Endodermal cell (in vitro differentiated cells): Measurements from ENCODE around the gene NEURL4. TPM values are rescaled to one million over a fixed set of nuclear protein-coding genes. Genes with fewer than 3 reads are reported as not detected.
A peak's percentile ranks its signal among the peaks of the same experiment; 100 is the strongest.

Experiments used
- DNase-seq: peaks from one replicate; pipeline ENCODE4 v3.0.0-alpha.2; 2017
- H3K27ac ChIP-seq: 2 replicates; pipeline ENCODE4 v1.5.1; 2013; ENCODE audit warnings: mild to moderate bottlenecking, low read depth, low read length, moderate library complexity
- H3K27me3 ChIP-seq: 2 replicates; pipeline ENCODE4 v1.6.1; 2013; ENCODE audit warnings: mild to moderate bottlenecking, low read length, moderate library complexity; ENCODE audit not compliant: insufficient read depth, control insufficient read depth, poor library complexity, severe bottlenecking
- H3K36me3 ChIP-seq: 2 replicates; pipeline ENCODE4 v1.7.0; 2013; ENCODE audit warnings: mild to moderate bottlenecking, low read length, moderate library complexity; ENCODE audit not compliant: control insufficient read depth, insufficient read depth
- H3K4me1 ChIP-seq: one replicate; pipeline ENCODE4 v1.7.0; 2013; ENCODE audit warnings: low read length; ENCODE audit not compliant: control insufficient read depth, insufficient read depth
- H3K4me3 ChIP-seq: 2 replicates; pipeline ENCODE4 v1.5.1; 2013; ENCODE audit warnings: mild to moderate bottlenecking, low read length, moderate library complexity
- H3K9ac ChIP-seq: 2 replicates; pipeline ENCODE4 v1.6.1; 2013; ENCODE audit warnings: mild to moderate bottlenecking, low read length, moderate library complexity; ENCODE audit not compliant: poor library complexity, severe bottlenecking; ENCODE audit errors: extremely low read depth
- H3K9me3 ChIP-seq: 2 replicates; pipeline ENCODE4 v1.6.1; 2013; ENCODE audit warnings: mild to moderate bottlenecking, low read length, moderate library complexity; ENCODE audit not compliant: control insufficient read depth
- H3K27ac Mint-ChIP-seq: 2 replicates; pipeline ENCODE4 v1.8.0; 2020; ENCODE audit warnings: mixed read lengths
- H3K27me3 Mint-ChIP-seq: 2 replicates; pipeline ENCODE4 v1.8.0; 2021; ENCODE audit warnings: mild to moderate bottlenecking, mixed read lengths; ENCODE audit not compliant: insufficient read depth
- H3K36me3 Mint-ChIP-seq: 2 replicates; pipeline ENCODE4 v1.8.0; 2020; ENCODE audit warnings: low read depth, mixed read lengths
- H3K4me1 Mint-ChIP-seq: 2 replicates; pipeline ENCODE4 v1.8.0; 2020; ENCODE audit warnings: mixed read lengths
- H3K4me3 Mint-ChIP-seq: 2 replicates; pipeline ENCODE4 v1.8.0; 2020; ENCODE audit warnings: mild to moderate bottlenecking, moderate library complexity, mixed read lengths
- H3K9me3 Mint-ChIP-seq: 2 replicates; pipeline ENCODE4 v1.8.0; 2020; ENCODE audit warnings: mild to moderate bottlenecking, mixed read lengths
- WGBS, 2 experiments: methylation state at CpG; one replicate each; pipeline versions ENCODE4 v1.1.5 to v1.1.7; 2013; ENCODE audit warnings: missing lambda C conversion rate in 2 of 2, mixed read lengths in 1 of 2; ENCODE audit not compliant: insufficient coverage in 1 of 2, insufficient read length in 1 of 2; 5-methylcytosine and 5-hydroxymethylcytosine counted together
- total RNA-seq, 2 donors: library from RNA; stranded (reverse); fragmentation: NEBNext Ultra II Directional in 1 of 2; extraction: Animal tissue kit (Norgen Biotek cat#: 25700) in 1 of 2; gene quantifications; 2 replicates in 1 of 2; 3 replicates in 1 of 2; pipeline ENCODE4 v1.2.1, GENCODE V29; 2021
- TF ChIP-seq, protein P1 (sequence below): fragments of 200-600 bp; sonication (generic); conservative IDR thresholded peaks from 2 replicates; pipeline ENCODE4 v1.5.0; 2021; ENCODE audit warnings: antibody characterized with exemption, mild to moderate bottlenecking

Gene NEURL4
- total RNA-seq, 2 donors from 2014 or later: 51.3 to 52.7 TPM

DNA sequence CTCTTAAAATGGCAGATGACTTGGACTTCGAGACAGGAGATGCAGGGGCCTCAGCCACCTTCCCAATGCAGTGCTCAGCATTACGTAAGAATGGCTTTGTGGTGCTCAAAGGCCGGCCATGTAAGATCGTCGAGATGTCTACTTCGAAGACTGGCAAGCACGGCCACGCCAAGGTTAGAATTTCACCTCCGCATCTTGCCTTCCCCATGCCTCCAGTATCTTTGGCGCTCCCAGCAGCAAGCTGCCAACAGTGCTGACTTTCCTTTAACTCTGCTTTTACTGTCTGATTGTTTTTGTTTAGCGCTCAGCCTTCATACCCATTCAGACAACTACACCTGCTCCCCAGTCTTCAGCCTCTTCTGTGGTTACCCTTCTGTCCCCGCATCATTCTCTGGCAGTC, 19.5 kb downstream of the NEURL4 start:
- TF ChIP-seq, protein P1, sequence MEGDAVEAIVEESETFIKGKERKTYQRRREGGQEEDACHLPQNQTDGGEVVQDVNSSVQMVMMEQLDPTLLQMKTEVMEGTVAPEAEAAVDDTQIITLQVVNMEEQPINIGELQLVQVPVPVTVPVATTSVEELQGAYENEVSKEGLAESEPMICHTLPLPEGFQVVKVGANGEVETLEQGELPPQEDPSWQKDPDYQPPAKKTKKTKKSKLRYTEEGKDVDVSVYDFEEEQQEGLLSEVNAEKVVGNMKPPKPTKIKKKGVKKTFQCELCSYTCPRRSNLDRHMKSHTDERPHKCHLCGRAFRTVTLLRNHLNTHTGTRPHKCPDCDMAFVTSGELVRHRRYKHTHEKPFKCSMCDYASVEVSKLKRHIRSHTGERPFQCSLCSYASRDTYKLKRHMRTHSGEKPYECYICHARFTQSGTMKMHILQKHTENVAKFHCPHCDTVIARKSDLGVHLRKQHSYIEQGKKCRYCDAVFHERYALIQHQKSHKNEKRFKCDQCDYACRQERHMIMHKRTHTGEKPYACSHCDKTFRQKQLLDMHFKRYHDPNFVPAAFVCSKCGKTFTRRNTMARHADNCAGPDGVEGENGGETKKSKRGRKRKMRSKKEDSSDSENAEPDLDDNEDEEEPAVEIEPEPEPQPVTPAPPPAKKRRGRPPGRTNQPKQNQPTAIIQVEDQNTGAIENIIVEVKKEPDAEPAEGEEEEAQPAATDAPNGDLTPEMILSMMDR: no peak
- Histone ChIP-seq H3K4me1 (no peaks in the 10 kb centered on the region), H3K9me3 (no peaks in the 10 kb centered on the region), H3K36me3 (peaks cover 42% of the 10 kb centered on the region), H3K9ac (no peak overlapping the region), H3K4me3 (peak overlapping the region; percentile 99), H3K27ac (no peak overlapping the region), H3K27me3 (no peaks in the 10 kb centered on the region)
- Mint-ChIP-seq H3K4me1 (peaks cover 30% of the 10 kb centered on the region), H3K27me3 (no peaks in the 10 kb centered on the region), H3K27ac (peak overlapping the region; percentile 97), H3K4me3 (peak overlapping the region; percentile 88), H3K36me3 (peaks cover 49% of the 10 kb centered on the region), H3K9me3 (no peaks in the 10 kb centered on the region)
- DNase-seq: no peak
- WGBS, 2 experiments: 96 to 97% methylated on average over 7 to 12 of the region's 12 CpGs

DNA sequence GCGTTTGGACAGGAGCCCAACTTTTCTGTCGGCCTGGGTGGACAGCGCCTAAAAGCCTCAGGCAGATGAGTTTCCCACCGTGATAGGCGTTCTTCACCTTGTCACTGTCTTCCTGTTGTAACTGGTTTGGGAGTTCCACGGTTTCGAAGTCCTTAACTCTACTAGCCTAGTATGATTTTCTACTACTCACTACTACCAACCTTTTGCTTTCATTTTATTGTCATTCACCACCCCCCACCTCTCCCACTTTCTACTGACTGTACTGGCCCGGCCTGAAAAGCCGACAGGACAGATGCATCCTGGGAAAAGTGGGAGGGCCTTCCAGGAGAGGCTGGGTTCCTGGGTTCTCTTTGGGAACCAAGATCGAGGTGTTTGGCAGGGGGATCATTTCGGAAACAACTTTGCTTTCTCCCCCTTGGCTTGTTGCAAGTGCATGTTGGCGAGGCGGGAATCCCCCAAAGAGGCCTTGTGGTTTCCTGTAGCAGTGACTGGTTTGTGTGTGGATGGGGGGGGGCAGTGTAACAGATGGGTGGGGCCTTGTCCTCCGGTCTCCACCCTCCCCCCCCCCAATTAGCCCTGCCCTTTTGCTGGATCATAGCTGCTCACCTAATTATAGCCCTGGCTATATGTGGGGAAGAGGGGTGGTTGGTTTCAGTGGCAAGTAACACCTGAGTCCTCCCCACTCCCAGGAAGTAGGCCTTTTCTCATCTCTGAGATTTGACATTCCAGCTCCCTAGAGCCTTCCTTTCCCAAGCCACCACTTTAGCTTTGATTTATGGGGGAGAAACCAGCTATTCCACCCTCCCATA, 20.3 kb downstream of the NEURL4 start:
- Histone ChIP-seq H3K9ac (peak overlapping the region; percentile 91), H3K27ac (peak overlapping the region; percentile 89), H3K36me3 (peaks cover 42% of the 10 kb centered on the region), H3K27me3 (no peaks in the 10 kb centered on the region), H3K4me3 (peak overlapping the region; percentile 99), H3K9me3 (no peaks in the 10 kb centered on the region), H3K4me1 (no peaks in the 10 kb centered on the region)
- peak overlapping the region; percentile 97 for H3K27ac Mint-ChIP-seq
- DNase-seq: peak; percentile 94
- peak overlapping the region; percentile 88 for H3K4me3 Mint-ChIP-seq
- H3K36me3 Mint-ChIP-seq: peaks cover 48% of the 10 kb centered on the region
- 0 to 2% methylated on average over 9 to 11 of the region's 14 CpGs for WGBS, 2 experiments
- TF ChIP-seq, protein P1: no peak
- peaks cover 3% of the 10 kb centered on the region for H3K27me3 Mint-ChIP-seq
- H3K4me1 Mint-ChIP-seq: peaks cover 23% of the 10 kb centered on the region
- H3K9me3 Mint-ChIP-seq: no peaks in the 10 kb centered on the region

DNA sequence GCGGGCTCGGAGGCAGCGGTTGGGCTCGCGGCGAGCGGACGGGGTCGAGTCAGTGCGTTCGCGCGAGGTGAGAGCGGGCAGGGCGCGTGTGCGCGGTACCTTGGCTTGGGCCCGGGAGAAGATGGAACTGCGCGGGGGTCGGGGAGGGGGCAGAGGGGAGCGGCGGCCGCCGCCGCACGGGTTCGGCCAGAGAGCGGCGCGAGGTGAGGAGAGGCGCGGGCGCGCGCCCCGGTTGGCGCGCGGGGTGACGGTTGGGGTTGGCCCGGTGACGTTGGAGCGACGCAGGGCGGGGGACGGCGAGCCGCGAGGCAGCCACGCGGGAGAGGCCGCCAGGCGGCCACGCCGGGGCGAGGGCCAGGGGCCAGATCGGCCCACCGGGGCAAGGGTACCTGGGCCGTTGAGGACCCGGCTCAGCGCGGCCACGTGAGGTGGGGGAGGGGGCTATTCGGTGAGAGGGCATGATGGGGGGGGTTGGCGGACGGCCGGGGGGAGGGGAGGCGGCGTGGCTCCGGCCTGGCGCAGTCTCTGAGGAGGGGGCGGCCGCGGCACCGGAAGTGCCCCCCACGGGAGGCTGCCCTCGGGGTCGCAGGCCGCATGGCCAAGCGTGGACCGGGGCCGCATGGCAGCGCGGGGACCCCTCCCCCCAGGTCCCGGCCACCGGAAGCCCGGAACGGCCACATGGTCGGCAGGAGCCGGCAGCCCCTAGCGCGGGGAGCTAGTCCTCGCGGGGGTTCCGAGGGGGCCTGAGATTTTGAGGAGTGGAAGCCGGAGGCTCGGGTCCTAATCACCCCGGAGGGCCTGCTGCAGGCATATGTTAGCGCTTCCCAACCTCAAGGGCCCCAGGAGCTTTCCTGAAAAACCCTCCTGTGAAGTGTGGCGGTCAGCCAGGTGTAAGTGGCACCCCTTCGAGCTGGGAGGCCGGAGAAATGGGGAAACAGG, 21.2 kb downstream of the NEURL4 start:
- H3K4me3 ChIP-seq: peak overlapping the region; percentile 99
- peaks cover 23% of the 10 kb centered on the region for H3K4me1 Mint-ChIP-seq
- H3K36me3 Mint-ChIP-seq: peaks cover 39% of the 10 kb centered on the region
- H3K27me3 Mint-ChIP-seq: peaks cover 3% of the 10 kb centered on the region
- H3K4me1 ChIP-seq: no peaks in the 10 kb centered on the region
- WGBS, 2 experiments: 0% methylated on average over 18 to 100 of the region's 104 CpGs
- no peaks in the 10 kb centered on the region for H3K9me3 Mint-ChIP-seq
- H3K36me3 ChIP-seq: peaks cover 35% of the 10 kb centered on the region
- peak; percentile 78 for DNase-seq
- H3K9me3 ChIP-seq: no peaks in the 10 kb centered on the region
- no peaks in the 10 kb centered on the region for H3K27me3 ChIP-seq
- H3K27ac ChIP-seq: peak overlapping the region; percentile 89
- H3K9ac ChIP-seq: peak overlapping the region; percentile 91
- H3K4me3 Mint-ChIP-seq: peak overlapping the region; percentile 88
- TF ChIP-seq, protein P1: peak; percentile 24
- peak overlapping the region; percentile 99 for H3K27ac Mint-ChIP-seq
